Type B pancreatic cell (in vitro differentiated cells): ENCODE results near the gene CALR3. TPM values are rescaled to one million over a fixed set of nuclear protein-coding genes. Genes with fewer than 3 reads are reported as not detected.
A peak's percentile ranks its signal among the peaks of the same experiment; 100 is the strongest.

ENCODE experiments used
- DNase-seq: peaks from one replicate; pipeline ENCODE4 v3.0.0; 2021; ENCODE audit warnings: mixed read lengths; ENCODE audit not compliant: unreplicated experiment; ENCODE audit errors: extremely low spot score
- H3K27ac Mint-ChIP-seq: 2 replicates; pipeline ENCODE4 v1.8.0; 2021; ENCODE audit warnings: mild to moderate bottlenecking, mixed read lengths
- H3K27me3 Mint-ChIP-seq: 2 replicates; pipeline ENCODE4 v1.8.0; 2021; ENCODE audit warnings: mixed read lengths
- H3K36me3 Mint-ChIP-seq: 2 replicates; pipeline ENCODE4 v1.8.0; 2021; ENCODE audit warnings: mixed read lengths
- H3K4me1 Mint-ChIP-seq: one replicate; pipeline ENCODE4 v1.8.0; 2021; ENCODE audit warnings: mixed read lengths; ENCODE audit not compliant: unreplicated experiment
- H3K4me3 Mint-ChIP-seq: 2 replicates; pipeline ENCODE4 v1.8.0; 2021; ENCODE audit warnings: mild to moderate bottlenecking, mixed read lengths
- H3K9me3 Mint-ChIP-seq: 2 replicates; pipeline ENCODE4 v1.8.0; 2021; ENCODE audit warnings: mixed read lengths
- total RNA-seq: library from RNA; stranded (reverse); gene quantifications from 2 replicates; pipeline ENCODE4 v1.2.1, GENCODE V29; 2021; ENCODE audit warnings: low replicate concordance
- TF ChIP-seq, protein P1 (sequence below): fragments of 200-600 bp; sonication (generic); conservative IDR thresholded peaks from 2 replicates; pipeline ENCODE4 v1.5.0; 2021; ENCODE audit warnings: antibody characterized with exemption, mild to moderate bottlenecking

The CALR3 gene
- total RNA-seq, 1 donor from 2014 or later, result not detected

DNA sequence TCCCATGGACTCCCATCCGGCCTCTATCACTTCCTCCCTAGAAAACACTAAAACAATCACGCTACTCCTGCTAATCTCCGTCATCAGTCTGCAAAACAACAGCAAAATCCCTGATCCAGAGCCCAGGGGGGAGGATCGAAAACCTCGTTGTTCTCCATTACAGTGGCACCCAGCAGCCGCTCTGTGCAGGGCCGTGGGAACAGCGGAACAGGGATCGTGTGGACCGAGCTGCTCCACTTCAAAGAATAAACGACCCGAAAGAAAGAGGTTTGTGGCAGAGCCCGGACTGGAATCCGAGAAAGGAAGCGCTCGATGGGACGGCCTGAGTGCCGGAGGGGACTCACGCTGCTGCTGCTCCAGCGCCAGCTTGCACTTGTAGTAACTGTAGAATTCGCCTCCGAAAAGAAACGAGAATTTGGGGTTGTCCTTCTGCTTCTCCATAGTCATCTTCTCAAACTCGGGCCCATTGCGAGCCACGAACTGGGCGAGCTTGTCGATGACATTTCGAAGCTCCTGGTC is 45.6 kb upstream of the CALR3 start:
- Mint-ChIP-seq H3K27ac (peak overlapping the region; percentile 82), H3K36me3 (peaks cover 23% of the 10 kb centered on the region), H3K27me3 (no peaks in the 10 kb centered on the region), H3K4me3 (peak overlapping the region; percentile 92), H3K9me3 (no peaks in the 10 kb centered on the region), H3K4me1 (peaks cover 20% of the 10 kb centered on the region)
- DNase-seq, result no peak
- TF ChIP-seq, protein P1, sequence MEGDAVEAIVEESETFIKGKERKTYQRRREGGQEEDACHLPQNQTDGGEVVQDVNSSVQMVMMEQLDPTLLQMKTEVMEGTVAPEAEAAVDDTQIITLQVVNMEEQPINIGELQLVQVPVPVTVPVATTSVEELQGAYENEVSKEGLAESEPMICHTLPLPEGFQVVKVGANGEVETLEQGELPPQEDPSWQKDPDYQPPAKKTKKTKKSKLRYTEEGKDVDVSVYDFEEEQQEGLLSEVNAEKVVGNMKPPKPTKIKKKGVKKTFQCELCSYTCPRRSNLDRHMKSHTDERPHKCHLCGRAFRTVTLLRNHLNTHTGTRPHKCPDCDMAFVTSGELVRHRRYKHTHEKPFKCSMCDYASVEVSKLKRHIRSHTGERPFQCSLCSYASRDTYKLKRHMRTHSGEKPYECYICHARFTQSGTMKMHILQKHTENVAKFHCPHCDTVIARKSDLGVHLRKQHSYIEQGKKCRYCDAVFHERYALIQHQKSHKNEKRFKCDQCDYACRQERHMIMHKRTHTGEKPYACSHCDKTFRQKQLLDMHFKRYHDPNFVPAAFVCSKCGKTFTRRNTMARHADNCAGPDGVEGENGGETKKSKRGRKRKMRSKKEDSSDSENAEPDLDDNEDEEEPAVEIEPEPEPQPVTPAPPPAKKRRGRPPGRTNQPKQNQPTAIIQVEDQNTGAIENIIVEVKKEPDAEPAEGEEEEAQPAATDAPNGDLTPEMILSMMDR, result no peak

DNA sequence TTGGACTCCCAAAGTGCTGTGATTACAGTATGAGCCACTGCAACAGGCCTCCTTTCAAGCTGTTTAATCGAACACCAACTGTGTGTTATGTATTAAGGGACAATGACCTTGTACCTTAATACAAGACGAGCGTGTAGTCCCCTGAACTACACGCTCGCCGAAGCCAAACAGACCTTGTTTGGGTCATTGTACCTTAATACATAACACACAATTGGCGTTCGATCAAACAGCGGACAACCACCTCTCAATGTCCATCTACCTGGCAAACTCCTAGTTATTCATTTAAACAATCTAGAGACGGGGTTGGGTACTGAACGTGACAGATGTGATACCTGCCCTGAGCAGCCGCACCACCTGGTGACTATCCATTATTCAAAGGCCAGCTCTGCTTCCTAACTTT is 45.0 kb upstream of the CALR3 start:
- Mint-ChIP-seq H3K4me3 (peak overlapping the region; percentile 92), H3K27me3 (no peaks in the 10 kb centered on the region), H3K27ac (peak overlapping the region; percentile 82), H3K36me3 (peaks cover 23% of the 10 kb centered on the region), H3K4me1 (peaks cover 20% of the 10 kb centered on the region), H3K9me3 (no peaks in the 10 kb centered on the region)
- TF ChIP-seq, protein P1, result no peak
- DNase-seq, result no peak

DNA sequence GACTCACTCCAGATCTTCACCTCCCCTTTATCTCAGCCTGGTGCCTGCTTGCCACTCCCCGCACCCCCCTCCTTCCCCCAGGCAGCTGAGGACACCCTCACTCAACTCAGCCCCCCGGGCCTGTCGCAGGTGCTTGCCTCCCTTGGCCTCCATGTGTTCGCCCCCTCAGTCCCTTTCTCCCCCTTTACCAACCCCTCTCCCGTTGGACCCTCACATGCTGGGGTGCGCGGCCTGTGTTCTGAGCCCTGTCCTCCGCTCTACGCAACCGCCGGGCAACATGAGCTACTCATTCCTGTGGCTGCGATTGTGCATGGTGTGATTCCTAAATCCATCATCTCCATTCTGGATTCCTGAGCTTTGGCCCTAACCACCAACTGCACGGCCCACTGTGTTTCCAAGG is 41.1 kb upstream of the CALR3 start:
- Mint-ChIP-seq H3K27me3 (no peaks in the 10 kb centered on the region), H3K4me3 (no peak overlapping the region), H3K36me3 (peaks cover 19% of the 10 kb centered on the region), H3K9me3 (no peaks in the 10 kb centered on the region), H3K27ac (no peak overlapping the region), H3K4me1 (peaks cover 8% of the 10 kb centered on the region)
- TF ChIP-seq, protein P1, result no peak
- DNase-seq, result no peak

DNA sequence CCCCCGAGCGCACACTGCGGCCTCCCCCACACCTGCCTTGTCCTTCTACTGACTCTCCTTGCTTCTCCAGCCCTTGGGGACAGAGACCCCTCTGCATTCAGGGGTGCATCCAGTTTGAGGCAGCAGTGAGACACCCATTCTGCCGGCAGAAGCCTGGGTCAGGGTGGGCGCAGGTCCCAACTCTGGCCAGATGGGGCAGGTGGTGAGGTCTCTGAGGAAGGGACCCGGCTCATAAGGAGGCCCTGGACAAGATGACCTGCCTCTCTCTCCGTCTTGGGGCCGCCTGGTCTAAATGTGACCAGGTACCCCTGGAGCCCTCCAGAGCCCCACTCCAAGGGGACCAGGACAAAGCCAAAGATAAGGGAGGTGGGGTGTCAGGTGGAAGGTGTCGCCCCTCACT is 40.2 kb upstream of the CALR3 start:
- Mint-ChIP-seq H3K36me3 (peaks cover 20% of the 10 kb centered on the region), H3K27ac (no peak overlapping the region), H3K27me3 (no peaks in the 10 kb centered on the region), H3K9me3 (no peaks in the 10 kb centered on the region), H3K4me3 (no peak overlapping the region), H3K4me1 (peaks cover 3% of the 10 kb centered on the region)
- TF ChIP-seq, protein P1, result no peak
- no peak for DNase-seq

DNA sequence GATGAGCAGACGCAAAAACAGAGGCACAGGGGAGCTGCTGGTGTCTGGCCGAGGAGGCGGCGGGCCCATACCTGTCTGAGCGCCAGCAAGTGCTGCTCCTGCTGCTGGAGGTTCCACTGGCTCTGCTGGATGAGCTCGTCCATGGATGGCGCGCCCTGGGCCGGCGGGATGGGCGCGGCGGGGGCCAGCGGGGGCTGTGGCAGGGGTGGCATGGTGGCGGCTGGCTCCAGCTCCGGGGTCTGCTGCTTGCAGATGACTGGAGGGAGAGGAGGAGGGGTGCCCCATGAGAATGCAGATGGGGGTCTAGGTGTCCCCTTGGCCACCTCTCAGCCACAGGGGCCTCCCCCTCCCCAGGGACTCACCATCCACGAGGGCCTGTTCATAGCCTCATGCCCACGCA is 39.4 kb upstream of the CALR3 start:
- peaks cover 20% of the 10 kb centered on the region for H3K36me3 Mint-ChIP-seq
- TF ChIP-seq, protein P1, result no peak
- H3K27me3 Mint-ChIP-seq, result no peaks in the 10 kb centered on the region
- no peaks in the 10 kb centered on the region for H3K9me3 Mint-ChIP-seq
- no peak for DNase-seq
- H3K27ac Mint-ChIP-seq, result no peak overlapping the region
- no peak overlapping the region for H3K4me3 Mint-ChIP-seq
- H3K4me1 Mint-ChIP-seq, result no peaks in the 10 kb centered on the region
